Measurements from ENCODE around the gene DCBLD1. TPM values are rescaled to one million over a fixed set of nuclear protein-coding genes. Genes with fewer than 3 reads are reported as not detected.

Gene DCBLD1
- total and polyA plus RNA-seq, 2 of the 13 experiments (the other 11 are each of a cell fraction or from before 2014, with no cell fraction given): 23.2 to 41.5 TPM

DNA sequence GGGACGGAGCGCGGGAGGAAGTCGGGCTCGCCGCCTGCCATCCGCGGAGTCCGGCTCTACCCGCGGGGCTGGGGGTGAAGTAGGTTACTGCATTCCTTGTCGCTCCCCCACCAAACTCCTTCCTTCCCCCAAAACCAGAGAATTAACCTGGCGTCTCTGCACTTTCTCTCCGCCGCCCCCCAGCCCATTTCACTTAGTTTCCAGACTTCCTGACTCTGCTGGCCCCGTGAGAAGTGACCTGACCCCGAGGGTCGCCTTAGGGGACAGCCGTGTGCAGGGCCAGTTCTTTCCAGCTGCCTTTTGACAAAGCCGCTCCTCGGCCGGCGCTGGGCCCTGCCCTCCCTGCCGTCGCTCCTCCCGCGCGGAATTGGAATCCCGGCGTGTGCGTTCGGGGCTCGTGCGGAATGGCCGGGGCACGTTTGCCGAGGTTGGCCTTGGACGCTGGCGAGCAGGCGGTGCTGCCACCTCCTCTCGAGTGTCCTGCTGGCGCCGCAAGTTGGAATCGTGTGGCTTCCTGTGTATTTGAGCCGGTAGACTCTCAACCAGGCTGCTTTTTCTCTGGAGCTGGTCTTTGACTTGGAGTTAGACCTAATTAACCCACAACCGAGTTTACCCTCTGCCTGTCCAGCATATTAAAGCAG, 650 bp downstream of the DCBLD1 start (continued):
- TF ChIP-seq, protein P1, sequence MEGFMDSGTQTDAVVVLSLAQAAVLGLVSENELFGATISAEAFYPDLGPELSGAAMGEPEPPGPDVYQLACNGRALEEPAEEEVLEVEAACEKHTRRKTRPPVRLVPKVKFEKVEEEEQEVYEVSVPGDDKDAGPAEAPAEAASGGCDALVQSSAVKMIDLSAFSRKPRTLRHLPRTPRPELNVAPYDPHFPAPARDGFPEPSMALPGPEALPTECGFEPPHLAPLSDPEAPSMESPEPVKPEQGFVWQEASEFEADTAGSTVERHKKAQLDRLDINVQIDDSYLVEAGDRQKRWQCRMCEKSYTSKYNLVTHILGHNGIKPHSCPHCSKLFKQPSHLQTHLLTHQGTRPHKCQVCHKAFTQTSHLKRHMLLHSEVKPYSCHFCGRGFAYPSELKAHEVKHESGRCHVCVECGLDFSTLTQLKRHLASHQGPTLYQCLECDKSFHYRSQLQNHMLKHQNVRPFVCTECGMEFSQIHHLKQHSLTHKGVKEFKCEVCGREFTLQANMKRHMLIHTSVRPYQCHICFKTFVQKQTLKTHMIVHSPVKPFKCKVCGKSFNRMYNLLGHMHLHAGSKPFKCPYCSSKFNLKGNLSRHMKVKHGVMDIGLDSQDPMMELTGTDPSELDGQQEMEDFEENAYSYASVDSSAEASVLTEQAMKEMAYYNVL (CRISPR knock-in tag; IDR thresholded peaks at IDR 0.05; ENCODE audit: borderline replicate concordance): peak; percentile 91
- peak; percentile 65; the same call in 1 of the 2 replicates for TF ChIP-seq ZNF552 (CRISPR knock-in tag; IDR thresholded peaks at IDR 0.05; ENCODE audit: borderline replicate concordance)
- no peak for TF ChIP-seq ZNF337 (CRISPR knock-in tag; IDR thresholded peaks at IDR 0.05; ENCODE audit: borderline replicate concordance, low read depth)
- TF ChIP-seq ZBTB1 (CRISPR knock-in tag; IDR thresholded peaks at IDR 0.05; ENCODE audit: borderline replicate concordance): peak; percentile 71; the same call in 1 of the 2 replicates
- 0 out of 2 replicates have a peak, but pooled peaks have one; percentile 25 for TF ChIP-seq ZNF343 (CRISPR knock-in tag; IDR thresholded peaks at IDR 0.05)
- peak; percentile 52 for TF ChIP-seq RAD21 (CRISPR knock-in tag; IDR thresholded peaks at IDR 0.05)
- peak; percentile 93 for TF ChIP-seq ZNF883 (CRISPR knock-in tag; IDR thresholded peaks at IDR 0.05; ENCODE audit: not compliant biosample characterization)
- peak; percentile 87; the same call in 1 of the 2 replicates for TF ChIP-seq ZNF333 (CRISPR knock-in tag; IDR thresholded peaks at IDR 0.05; ENCODE audit: borderline replicate concordance)
- peak; percentile 28; the same call in 1 of the 2 replicates for TF ChIP-seq NR2C2 (CRISPR knock-in tag; IDR thresholded peaks at IDR 0.05; ENCODE audit: borderline replicate concordance)
- 0 out of 2 replicates have a peak, but pooled peaks have one; percentile 28 for TF ChIP-seq ETV6 (CRISPR knock-in tag; conservative IDR thresholded peaks at IDR 0.05)
- no peak for TF ChIP-seq GABPA (IDR thresholded peaks at IDR 0.05; ENCODE audit: low read depth, low read length)
- peak; percentile 13; the same call in 1 of the 2 replicates for TF ChIP-seq GABPA (CRISPR knock-in tag; IDR thresholded peaks at IDR 0.05; ENCODE audit: low read depth)
- TF ChIP-seq FIP1L1 (IDR thresholded peaks at IDR 0.05; ENCODE audit: borderline replicate concordance, insufficient read depth, low read depth, low read length): no peak
- 0 out of 2 replicates have a peak, but pooled peaks have one; percentile 43 for TF ChIP-seq THAP11 (CRISPR knock-in tag; IDR thresholded peaks at IDR 0.05)
- peak; percentile 88 for TF ChIP-seq POGZ (CRISPR knock-in tag; IDR thresholded peaks at IDR 0.05)
- 0 out of 2 replicates have a peak, but pooled peaks have one; percentile 57 for TF ChIP-seq JUND (CRISPR knock-in tag; IDR thresholded peaks at IDR 0.05)
- TF ChIP-seq MXI1 (IDR thresholded peaks at IDR 0.05; ENCODE audit: borderline replicate concordance, low read depth, low read length): peak; percentile 95
- no peak for TF ChIP-seq AGO1 (IDR thresholded peaks at IDR 0.05; ENCODE audit: low read depth, low read length, poor library complexity, severe bottlenecking)
- TF ChIP-seq, protein P2, sequence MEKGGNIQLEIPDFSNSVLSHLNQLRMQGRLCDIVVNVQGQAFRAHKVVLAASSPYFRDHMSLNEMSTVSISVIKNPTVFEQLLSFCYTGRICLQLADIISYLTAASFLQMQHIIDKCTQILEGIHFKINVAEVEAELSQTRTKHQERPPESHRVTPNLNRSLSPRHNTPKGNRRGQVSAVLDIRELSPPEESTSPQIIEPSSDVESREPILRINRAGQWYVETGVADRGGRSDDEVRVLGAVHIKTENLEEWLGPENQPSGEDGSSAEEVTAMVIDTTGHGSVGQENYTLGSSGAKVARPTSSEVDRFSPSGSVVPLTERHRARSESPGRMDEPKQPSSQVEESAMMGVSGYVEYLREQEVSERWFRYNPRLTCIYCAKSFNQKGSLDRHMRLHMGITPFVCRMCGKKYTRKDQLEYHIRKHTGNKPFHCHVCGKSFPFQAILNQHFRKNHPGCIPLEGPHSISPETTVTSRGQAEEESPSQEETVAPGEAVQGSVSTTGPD (CRISPR knock-in tag; IDR thresholded peaks at IDR 0.05): peak; percentile 87; the same call in 1 of the 2 replicates
- no peak for TF ChIP-seq JDP2 (CRISPR knock-in tag; IDR thresholded peaks at IDR 0.05; ENCODE audit: borderline replicate concordance)
- TF ChIP-seq, protein P3, sequence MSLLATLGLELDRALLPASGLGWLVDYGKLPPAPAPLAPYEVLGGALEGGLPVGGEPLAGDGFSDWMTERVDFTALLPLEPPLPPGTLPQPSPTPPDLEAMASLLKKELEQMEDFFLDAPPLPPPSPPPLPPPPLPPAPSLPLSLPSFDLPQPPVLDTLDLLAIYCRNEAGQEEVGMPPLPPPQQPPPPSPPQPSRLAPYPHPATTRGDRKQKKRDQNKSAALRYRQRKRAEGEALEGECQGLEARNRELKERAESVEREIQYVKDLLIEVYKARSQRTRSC (CRISPR knock-in tag; IDR thresholded peaks at IDR 0.05; ENCODE audit: low read depth): 0 out of 2 replicates have a peak, but pooled peaks have one; percentile 76
- no peak for TF ChIP-seq ZNF567 (CRISPR knock-in tag; IDR thresholded peaks at IDR 0.05; ENCODE audit: borderline replicate concordance)
- TF ChIP-seq RARG (CRISPR knock-in tag; IDR thresholded peaks at IDR 0.05; ENCODE audit: low read depth): no peak
- peak; percentile 70; the same call in 1 of the 2 replicates for TF ChIP-seq MAF1 (CRISPR knock-in tag; IDR thresholded peaks at IDR 0.05; ENCODE audit: borderline replicate concordance)
- TF ChIP-seq CBX5 (CRISPR knock-in tag; IDR thresholded peaks at IDR 0.05; ENCODE audit: borderline replicate concordance): peak; percentile 76
- no peak for TF ChIP-seq PHF5A (CRISPR knock-in tag; IDR thresholded peaks at IDR 0.05; ENCODE audit: low read depth, unreplicated experiment)
- no peak for TF ChIP-seq NR3C1 (CRISPR knock-in tag; IDR thresholded peaks at IDR 0.05)
